ENCODE data around the gene SHROOM2.
"Not testable (repeated sequence)": the region's sequence is repeated elsewhere in the genome, so short reads cannot be mapped to it uniquely, and the experiment has no call there.

SHROOM2 gene, protein sequence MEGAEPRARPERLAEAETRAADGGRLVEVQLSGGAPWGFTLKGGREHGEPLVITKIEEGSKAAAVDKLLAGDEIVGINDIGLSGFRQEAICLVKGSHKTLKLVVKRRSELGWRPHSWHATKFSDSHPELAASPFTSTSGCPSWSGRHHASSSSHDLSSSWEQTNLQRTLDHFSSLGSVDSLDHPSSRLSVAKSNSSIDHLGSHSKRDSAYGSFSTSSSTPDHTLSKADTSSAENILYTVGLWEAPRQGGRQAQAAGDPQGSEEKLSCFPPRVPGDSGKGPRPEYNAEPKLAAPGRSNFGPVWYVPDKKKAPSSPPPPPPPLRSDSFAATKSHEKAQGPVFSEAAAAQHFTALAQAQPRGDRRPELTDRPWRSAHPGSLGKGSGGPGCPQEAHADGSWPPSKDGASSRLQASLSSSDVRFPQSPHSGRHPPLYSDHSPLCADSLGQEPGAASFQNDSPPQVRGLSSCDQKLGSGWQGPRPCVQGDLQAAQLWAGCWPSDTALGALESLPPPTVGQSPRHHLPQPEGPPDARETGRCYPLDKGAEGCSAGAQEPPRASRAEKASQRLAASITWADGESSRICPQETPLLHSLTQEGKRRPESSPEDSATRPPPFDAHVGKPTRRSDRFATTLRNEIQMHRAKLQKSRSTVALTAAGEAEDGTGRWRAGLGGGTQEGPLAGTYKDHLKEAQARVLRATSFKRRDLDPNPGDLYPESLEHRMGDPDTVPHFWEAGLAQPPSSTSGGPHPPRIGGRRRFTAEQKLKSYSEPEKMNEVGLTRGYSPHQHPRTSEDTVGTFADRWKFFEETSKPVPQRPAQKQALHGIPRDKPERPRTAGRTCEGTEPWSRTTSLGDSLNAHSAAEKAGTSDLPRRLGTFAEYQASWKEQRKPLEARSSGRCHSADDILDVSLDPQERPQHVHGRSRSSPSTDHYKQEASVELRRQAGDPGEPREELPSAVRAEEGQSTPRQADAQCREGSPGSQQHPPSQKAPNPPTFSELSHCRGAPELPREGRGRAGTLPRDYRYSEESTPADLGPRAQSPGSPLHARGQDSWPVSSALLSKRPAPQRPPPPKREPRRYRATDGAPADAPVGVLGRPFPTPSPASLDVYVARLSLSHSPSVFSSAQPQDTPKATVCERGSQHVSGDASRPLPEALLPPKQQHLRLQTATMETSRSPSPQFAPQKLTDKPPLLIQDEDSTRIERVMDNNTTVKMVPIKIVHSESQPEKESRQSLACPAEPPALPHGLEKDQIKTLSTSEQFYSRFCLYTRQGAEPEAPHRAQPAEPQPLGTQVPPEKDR (N-terminal part only)

DNA sequence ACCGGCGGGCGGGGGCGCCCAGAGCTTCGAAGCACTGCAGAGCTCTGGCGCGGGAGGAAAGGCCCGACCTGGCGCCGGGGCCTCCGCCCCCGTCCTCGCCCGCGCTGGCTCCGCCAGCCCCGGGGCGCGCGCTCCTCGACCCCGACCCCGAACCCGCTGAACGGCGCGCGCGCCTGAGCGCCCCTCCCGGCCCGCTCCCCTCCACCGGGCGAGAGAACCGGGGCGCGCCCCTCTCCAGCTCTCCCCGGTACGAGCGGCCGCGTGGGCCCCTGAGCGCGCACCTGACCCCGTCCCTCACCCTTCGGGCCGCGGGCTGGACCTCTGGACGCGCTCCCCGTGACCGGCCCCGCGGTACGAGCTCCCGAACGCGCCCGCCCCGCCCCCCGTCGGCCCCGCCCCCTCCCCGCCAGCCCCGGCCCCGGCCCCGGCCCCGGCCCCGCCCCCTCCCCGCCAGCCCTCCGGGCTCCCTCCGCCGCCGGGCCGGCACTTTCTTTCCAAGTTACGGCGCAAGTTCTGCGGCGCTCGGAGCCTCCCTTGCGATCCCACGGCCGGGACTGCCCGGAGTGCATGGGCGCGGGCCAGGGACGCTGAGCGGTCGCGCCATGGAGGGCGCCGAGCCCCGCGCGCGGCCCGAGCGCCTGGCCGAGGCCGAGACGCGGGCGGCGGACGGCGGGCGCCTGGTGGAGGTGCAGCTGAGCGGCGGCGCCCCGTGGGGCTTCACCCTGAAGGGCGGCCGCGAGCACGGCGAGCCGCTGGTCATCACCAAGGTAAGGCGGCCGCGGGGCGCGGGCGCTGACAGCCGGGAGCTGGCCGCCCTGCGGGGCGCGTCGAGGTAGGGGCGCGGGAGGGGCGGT, at the start of gene SHROOM2:
SHROOM2 (plus strand) TSS at position 486 of the 854 bp plus-strand sequence; CDS start at position 603, 117 bp downstream.
- DNase-seq: no peak

DNA sequence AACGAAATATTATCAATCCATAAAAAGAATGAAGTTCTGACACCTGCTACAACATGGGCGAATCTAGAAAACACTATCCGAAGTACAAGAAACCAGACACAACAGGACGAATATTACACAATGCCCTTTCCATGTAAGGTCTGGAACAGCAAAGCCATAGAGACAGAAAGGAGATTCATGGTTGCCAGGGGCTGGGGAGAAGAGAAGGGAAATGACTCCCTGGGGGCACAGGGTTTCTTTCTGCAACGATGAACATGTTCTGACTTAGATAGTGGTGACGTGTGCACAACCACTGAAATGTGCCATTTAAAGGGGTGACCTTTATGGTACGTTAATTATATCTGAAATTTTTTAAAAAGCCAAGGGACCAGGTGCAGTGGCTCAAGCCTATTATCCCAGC, 48.9 kb upstream of the SHROOM2 start:
- no peak for DNase-seq

DNA sequence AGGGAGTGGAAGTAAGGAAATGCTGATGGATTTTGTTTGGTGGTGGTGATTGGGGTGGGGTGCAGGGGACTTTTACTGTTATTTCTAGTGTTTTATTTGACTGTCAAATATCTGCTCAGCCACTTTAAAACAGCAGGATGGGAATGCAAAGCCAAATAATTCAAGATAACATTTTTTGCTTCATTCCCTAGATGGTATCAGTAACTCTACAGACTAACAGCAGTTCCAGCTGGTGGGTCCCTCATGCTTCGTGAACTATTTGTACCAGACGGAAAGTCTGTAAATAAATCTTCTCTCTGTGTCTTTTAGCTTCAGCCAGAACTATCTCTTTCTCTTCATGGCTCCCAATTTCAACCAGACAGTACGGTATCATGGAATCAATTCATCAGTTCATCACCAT, 48.1 kb upstream of the SHROOM2 start:
- no peak for DNase-seq

DNA sequence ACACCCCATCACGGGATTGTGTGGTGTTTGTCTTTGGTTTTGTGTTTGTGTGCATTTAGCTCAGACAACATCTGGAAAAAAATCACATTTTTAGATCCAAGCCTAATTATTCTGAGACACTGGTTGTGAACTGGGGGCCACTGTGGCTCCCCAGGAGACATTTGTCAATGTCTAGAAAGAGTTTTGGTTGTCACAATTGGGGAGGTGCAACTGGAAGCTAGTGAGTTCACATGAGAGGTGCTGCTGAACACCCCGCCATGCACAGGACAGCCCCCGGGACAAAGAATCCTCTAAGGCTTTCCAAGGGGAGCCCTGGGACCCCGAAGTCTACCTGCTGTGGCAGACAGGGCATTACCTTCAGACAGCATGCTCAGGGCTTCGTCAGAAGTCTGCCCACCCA, 47.1 kb upstream of the SHROOM2 start:
- DNase-seq: no peak

DNA sequence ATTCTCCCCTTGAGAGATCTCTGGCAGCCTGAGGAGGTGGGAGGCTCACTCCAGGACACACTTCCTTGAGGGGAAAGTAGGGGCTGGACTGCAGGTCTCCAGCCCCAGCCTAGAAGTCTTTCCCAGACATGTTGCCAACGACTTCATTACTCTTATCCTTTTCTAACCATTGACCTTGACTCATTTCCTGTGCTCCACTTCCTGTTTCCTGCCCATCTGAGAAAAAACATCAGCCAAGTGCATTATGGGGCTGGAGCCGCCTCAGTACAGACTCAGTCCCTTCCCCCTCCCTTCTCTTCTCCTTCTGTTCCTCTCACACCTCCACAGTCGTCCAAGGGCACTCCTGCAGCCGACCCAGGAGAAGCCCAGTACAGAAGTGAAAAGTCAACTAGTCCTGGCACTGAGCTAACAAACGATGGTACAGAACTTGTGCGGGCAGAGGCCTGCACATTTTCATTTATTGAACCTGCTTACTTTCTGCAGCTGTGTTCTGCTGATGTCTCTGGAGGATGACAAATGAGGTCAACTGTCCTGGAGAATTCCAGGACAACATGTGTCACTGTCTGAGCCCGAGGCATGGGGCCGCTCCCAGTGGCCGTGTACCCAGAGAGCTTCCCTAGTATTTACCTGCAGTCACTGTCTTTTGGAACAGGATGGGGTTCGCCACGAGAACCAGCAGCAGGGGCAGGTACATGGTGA, 40.7 kb upstream of the SHROOM2 start:
- no peak for DNase-seq

DNA sequence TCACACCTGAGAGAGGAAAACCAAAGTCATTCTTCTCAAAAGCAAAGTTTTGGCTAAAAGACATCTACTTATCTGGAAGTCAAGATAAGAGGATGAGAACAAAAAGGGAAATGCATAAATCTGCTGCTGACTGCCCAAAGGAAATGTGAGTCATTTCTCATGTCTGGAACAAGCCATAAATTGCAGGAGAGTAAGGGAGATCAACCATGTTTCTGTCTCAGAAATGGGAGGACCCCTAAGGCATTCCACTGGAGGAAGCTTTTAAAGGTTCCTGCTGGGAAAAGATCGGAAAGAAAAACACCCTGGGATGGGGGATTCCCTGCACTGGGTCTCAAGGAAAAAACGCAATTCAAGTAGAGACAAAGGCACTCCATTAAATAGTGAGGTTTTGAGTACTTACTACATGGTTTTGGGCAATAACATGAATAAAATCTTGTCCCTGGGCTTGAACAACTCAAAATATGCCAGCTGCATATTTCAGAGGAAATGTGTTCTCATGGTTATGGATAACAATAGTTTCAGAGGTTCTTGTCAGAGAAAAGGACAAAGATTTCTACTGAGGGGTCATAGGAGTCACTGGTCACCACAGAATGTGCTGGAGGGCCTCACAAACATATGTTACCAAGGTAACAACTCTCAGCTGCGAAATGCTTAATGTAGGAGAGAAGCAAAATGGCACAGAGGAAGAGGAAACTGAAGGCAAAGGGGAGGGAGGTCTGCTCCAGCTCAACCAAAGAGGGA, 39.9 kb upstream of the SHROOM2 start:
- no peak for DNase-seq

DNA sequence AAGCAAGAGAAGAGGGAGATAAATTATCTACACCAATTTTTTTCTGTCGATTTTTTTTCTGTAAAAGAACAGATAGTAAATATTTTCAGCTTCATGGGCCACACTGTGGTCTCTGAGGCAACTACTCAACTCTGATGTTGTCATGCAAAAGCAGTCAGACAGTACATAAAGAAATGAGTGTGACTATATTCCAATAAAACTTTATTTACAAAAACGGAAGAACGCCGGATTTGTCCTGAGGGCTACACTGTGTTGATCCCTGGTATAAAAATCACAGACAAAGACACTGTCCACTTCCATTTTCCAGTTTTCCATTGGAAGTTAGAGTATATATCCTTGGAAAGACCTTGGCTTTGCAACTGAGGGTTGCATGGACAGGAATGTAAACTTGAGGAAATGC, 38.6 kb upstream of the SHROOM2 start:
- no peak for DNase-seq

DNA sequence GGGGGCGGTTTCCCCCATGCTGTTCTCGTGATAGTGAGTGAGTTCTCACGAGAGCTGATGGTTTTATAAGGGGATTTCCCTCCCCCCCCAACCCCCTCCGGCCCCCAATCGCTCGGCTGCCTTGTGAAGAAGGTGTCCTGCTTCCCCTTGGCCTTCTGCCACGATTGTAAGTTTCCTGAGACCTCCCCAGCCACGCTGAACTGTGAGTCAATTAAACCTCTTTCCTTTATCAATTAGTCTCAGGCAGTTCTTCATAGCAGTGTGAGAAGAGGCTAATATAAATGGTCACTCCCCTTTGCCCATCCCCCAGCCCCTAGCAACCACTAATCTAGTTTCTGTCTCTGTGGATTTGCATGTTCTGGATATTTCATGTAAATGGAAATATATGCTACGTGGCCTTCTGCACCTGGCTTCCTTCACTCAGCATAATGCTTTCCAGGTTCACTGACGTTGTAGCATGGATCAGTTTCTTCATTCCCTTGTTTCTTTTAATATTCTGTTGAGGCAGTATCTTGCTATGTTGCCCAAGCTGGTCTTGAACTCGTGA, 37.0 kb upstream of the SHROOM2 start:
- no peak for DNase-seq

DNA sequence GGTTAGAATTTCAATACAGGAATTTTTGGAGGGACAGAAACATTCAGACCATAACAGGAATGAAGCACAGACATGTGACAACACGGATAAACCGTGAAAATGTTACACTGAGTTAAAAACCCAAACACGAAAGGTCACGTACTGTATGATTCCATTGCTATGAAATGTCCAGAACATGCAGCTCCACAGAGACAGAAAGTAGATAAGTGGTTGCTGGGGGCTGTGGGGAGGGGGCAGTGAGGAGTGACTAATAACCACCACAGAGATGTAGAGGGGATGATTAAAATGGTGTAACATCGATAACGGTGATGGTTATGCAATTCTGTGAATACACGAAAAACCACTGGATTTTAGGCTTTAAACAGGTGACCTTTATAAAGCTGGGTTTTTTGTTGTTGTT, 28.9 kb upstream of the SHROOM2 start:
- DNase-seq: no peak

DNA sequence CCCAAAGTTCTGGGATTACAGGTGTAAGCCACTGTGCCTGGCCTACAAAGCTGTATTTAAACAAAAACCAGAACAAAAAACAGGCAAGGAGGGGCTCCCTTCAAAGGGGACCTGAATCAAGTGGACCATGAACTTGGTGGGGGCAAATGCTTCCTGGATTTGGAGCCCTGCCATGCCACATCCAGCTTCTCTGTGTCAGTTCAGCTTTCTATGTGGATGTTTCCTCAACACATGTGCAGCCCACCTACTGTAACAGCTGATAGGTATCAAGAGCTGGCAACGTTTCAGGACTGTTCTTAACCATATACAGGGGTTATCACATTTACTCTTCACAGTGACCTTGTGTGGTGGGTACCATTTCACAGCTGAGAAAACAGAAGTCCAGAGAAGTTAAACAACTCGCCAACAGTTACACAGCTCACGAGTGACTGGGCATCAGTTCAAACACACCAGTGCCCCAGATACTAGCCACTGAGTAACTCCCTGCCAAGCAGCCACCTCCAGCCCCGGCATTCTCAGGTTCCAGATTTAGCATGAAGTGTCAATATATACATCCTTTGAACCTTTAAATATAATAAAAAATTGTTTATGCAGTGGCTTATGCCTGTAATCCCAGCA, 28.1 kb upstream of the SHROOM2 start:
- DNase-seq: no peak

DNA sequence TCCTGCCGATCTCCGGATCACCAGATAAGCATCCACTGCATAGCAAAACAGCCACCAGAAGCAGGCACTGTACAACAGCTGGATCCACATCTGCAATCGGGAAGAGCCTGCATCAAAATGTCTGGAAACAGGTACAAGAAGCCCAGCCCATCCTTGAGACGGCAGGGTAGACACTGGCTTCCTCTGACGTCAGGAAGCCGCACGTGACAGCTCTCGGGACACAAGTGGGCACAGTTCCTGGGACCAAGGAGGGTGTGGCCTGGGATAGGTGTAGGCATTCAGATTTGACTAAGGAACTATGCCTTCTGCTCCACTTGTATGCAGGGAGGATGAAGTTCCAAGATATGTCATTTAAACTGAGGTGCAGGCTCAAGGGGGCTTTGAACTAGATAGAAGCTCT, 26.9 kb upstream of the SHROOM2 start:
- DNase-seq: no peak

DNA sequence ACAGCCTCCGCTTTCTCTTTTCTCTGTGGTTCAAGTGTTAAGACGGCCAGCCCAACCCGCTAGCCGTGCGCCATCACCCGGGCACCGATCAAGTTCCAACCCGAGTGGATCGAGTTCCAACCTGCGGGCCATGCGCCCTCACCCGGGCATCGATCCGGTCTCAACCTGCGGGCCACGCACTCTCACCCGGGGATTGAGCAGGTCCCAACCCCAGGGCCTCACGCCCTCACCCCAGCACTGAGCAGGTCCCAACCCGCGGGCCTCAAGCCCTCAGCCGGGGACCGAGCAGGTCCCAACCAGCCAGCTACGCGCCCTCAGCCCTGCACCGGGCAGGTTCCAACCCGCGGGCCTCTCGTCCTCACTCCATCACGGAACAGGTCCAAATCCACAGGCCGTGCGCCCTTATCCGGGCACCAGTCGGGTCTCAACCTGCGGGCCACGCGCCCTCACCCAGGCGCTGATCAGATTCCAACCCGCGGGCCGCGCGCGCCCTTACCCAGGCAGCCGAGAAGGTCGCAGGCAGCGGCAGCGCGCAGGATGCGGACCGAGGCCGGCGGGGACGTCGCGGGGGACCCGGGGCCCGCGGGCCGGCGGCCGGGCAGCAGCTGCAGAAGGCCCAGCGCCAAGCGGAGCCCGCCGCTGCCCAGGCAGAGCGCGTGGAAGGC, 21.0 kb upstream of the SHROOM2 start:
- no peak for DNase-seq

DNA sequence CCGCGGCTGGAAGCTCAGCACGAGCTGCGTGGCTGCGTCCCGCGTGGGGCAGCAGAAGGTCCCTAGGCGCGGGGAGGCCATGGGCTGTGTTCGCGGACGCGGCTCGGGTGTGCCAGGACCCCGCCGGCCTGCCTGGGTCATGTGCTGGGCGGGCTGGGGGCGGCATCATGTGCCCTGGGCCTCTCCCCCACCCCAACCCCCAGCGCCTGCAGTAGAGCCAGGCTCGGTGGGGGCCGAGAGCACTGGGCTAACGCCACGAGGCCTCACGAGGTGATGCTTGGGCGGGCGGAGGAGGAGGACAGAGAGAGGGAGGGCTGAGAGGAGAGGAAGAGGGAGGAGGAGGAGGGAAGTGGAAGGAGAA, 20.5 kb upstream of the SHROOM2 start, which contains the start of gene GPR143:
GPR143 (minus strand) TSS at position 111 of the 361 bp plus-strand sequence; CDS start at position 81, 30 bp downstream.
- DNase-seq: no peak

DNA sequence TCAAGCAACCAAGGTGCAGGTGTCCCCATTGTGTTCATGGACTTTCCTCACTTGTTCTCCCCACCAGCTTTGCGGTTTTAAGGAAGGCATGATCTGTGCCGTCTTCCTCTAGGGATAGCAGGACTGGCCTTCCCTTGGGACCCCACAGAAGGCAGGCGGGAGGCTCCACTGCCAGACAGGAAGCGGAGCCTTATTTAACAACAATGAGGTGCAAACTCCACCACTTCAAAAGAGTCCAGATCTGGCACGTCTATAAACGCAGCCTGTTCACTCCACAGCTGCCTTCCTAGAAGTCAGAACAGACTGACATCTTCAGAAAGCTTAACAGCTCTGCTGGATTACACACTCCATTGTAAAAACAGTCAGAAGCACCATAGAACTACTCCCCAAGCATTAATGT, 18.9 kb upstream of the SHROOM2 start:
- no peak for DNase-seq

DNA sequence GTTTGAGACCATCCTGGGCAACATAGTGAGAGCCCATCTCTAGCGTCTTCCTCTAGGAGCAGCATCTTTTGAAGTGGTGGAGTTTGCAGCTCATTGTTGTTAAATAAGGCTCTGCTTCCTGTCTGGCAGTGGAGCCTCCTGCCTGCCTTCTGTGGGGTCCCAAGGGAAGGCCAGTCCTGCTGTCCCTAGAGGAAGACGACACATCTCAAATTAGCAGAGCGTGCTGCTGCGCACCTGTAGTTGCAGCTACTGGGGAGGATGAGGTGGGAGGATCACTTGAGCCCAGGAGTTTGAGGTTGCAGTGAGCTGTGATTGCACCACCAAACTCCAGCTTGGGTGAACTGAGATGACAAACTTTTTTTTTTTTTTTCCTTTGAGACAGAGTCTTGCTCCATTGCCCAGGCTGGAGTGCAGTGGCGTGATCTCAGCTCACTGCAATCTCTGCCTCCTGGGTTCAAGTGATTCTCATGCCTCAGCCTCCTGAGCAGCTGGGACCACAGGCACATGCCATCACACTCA, 17.8 kb upstream of the SHROOM2 start:
- DNase-seq: not testable (repeated sequence)

DNA sequence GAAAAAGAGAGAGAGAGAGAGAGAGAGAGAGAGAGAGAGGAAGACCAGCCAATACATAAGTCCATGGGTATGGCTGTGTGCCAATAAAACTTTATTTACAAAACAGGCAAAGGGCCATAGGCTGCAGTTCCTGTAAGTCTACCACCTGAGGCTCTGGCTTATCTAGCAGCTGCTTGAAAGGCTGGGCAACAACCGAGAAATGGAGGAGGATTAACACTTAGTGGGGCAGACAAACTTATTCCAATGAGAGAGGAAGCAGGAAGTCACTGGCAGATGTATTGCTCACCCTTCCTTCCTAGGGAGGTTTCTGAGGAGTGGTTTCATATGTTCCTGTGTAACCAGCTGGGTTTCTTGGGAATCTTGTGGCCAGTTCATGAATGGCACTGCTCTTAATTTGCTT, 15.9 kb upstream of the SHROOM2 start:
- no peak for DNase-seq

DNA sequence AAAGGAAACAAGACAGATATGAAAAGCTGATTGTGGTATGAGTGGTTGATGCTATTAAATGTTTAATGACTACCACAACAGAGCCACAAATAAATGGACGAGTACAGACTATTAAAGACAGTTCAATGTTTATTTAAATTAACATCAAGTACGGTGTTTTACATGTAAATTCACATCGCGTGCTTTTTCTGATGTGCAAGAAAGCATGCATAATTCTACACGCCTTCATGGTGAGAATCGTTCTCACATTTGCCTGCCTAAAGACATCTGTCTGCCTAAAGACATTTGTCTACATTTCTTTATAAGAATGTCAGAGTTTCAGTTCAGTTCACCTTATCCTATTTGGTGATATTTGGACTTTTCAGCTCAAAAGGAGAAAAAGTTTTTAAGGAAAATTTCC, 13.3 kb upstream of the SHROOM2 start:
- no peak for DNase-seq

DNA sequence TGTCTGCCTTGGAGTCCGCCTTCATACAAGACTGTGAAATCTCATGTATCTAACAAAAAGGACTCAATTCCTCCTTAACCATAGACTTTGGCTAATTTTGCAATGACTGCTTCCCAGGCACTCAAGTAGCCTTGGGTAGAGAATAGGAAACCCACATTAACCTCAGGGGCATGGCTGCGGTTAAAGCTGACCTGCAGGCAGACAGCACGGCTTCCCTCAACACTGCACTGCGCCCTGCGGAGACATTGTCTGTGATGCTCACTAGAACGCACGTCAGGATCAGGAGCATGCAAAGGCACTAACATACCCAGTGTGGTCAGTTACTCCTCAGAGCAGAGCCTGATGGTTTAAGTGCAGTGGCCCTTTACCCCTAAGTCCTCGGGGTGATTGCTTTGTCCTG, 10.3 kb upstream of the SHROOM2 start:
- DNase-seq: no peak

DNA sequence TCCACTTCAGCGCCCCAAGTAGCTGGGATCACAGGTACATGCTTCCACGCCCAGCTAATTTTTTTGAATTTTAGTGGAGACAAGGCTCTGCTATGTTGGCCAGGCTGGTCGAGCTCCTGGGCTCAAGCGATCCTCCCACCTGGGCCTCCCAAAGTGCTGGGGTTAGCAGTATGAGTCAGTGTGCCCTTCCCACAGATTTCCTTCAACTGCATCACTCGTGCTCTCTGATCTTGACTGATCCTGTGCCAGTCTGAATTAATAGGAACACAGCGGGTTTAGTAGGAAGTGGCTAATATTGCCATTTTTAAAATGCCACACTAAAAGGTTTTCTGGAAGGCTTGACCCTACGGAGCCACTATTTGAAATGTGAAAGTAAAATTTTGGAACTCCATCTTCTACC, 4.3 kb upstream of the SHROOM2 start:
- DNase-seq: no peak

Data from CD4-positive, alpha-beta T cell treated with Interleukin-12 subunit alpha and Interleukin-12 subunit beta, for 1 hour (primary cell).